ENCODE data around the gene IZUMO1.
"Not testable (repeated sequence)": the region's sequence is repeated elsewhere in the genome, so short reads cannot be mapped to it uniquely, and the experiment has no call there.

Gene IZUMO1

DNA sequence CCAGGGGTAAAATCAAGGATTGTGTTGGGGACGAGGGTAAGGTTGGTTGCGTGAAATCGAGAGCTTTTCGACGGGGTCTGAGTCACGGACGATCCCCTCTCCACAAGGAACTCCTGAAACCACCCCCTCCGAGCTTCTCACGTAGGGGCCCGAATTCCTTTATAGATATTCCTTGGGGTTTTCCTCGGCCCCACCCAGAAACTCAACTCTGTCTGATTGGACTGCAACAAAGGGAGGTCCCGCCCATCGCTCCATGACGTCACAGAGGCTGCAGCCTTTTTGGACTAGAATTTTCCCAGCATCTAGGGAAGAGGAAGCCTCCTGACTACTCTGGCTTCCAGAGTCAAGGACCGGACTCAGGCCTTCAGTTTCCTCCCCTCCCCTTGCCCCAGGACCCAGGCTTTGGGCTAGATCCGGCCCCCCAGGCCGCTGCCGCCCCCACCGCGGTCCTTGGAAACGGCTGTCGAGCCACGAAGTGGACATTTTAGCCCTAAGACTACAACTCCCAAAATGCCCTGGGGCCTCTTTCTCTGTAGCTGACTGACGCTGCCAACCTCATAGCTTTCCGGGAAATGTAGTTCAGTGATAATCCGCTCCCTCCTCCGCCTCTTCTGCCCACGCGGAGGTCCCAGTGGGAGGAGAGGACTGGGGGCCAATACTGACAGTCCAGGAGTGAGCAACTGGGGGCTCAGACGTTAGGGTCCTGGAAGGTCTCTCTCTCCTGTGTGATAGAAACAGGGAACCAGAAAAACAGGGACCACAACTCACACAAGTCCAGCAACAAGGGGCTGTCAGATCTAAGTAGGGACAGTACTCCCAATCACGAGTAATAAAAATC is at the start of gene IZUMO1:
Gene IZUMO1, minus strand, starts transcription at position 172 of the 838 bp plus-strand sequence. CDS start 1,050 bp downstream, outside the sequence.
- peak; percentile 21 to 32 for DNase-seq (ENCODE audit: low read depth in 2 of 2)

DNA sequence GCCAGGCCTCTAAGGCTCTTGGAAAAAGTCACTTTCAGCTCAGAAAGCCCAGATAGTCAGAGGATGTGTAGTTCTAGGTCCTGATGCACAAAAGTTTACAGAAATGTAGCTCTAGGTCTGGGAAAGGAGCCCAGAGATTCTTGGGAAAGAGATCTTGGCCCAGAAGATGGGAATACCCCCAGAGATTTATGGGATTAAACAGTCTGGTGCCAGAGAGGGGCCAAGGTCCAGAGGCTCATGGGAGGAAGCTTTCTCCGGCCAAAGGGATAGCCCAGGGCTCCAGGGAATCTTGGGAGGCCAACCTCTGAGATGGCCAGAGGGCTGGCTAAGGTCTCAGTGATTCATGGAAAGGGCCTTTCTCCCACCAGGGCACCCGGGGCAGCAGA is 49.0 kb upstream of the IZUMO1 start:
- DNase-seq (ENCODE audit: low read depth in 2 of 2): no peak

DNA sequence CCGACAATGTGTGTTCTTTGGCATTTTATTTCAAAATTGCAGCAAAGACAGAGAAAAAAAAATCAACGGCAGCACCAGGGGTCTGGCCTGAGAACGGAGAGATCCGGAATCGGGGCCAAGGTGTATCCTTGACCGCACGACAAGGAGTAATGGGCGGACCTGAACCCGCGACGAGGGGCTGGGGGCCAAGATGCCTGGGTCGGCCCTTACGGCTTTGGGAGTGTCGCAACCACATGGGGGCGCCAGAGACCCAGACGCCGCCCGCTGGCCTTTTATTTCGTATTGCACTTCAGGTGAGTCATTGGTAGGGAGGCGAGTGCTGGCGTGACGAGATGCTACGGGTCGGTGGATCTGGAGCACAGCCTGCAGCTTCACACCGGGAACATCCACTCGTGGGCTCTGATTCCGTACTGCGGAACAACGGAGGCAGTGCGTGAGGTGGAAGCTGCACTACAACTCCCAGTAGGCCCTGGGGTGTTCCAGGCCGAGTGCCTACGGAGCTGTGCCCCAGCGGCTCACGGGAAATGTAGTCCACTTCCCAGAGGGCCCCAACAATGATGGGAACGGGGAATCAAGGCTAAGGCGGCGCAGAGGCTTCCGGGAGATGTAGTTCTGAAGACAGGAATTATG is 48.5 kb upstream of the IZUMO1 start:
- DNase-seq (ENCODE audit: low read depth in 2 of 2): peak; percentile 70

DNA sequence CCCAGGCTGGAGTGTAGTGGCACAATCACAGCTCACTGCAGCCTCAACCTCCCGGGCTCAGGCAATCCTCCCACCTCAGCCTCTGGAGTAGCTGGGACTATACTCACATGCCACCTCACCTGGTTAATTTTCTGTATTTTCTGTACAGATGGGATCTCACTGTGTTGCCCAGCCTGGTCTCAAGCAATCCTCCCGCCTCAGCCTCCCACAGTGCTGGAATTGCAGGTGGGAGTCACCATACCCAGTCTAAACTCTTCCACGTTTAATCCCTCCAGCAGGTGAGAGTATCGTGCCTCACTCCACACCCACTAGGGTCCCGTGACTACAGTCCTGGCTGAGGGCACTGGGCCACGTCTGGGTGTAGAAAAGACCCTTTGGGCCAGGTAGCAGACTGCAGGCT is 47.6 kb upstream of the IZUMO1 start:
- no peak for DNase-seq (ENCODE audit: low read depth in 2 of 2)

DNA sequence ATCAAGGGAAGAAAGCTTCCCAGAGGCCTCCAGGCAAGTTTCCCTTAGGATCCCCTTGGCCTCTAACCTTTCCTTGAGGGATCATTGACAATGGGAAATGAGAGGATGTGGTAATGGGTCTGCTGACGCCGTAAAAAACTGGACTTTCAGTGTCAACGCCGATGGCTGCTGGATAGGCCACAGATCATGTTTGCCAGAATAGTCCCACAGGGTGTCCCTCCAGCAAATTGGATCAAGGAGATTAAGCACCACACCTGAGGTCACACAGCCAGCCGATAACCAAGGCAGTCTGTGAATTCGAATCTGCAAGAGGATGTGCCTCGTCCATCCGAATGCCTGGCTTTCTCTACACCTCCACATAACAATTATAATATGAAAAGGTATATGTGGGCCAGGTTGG is 46.6 kb upstream of the IZUMO1 start:
- no peak for DNase-seq (ENCODE audit: low read depth in 2 of 2)

DNA sequence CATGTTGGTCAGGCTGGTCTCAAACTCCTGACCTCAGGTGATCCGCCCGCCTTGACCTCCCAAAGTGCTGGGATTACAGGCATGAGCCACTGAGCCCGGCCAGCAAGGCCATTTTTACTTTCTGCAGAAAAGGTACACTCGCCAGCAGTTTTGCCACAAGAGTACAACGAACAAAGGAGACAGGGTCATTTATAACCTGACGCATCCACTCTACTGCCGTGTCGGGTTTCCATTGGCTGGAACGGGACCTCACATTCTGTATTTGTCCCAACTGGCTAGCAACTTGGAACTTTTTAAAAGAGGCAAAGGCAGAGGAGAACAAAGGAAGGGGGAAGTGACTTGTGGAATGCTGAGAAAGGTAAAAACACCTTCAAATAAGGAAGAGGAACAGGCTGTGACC is 40.6 kb upstream of the IZUMO1 start:
- not testable (repeated sequence) for DNase-seq (ENCODE audit: low read depth in 2 of 2)

DNA sequence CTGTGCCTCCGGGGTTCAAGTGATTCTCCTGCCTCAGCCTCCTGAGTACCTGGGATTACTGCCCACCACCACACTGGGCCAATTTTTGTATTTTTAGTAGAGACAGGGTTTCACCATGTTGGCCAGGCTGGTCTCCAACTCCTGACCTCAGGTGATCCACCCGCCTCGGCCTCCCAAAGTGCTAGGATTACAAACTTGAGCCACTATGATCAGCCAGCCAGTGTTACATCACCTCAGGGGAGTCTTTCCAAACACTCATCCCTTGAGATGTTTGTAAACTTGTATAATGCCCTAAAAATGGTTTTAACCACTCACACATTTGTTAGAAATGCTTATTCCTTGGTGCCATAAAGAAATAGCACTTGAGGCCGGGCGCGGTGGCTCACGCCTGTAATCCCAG is 39.7 kb upstream of the IZUMO1 start:
- DNase-seq (ENCODE audit: low read depth in 2 of 2): not testable (repeated sequence)

DNA sequence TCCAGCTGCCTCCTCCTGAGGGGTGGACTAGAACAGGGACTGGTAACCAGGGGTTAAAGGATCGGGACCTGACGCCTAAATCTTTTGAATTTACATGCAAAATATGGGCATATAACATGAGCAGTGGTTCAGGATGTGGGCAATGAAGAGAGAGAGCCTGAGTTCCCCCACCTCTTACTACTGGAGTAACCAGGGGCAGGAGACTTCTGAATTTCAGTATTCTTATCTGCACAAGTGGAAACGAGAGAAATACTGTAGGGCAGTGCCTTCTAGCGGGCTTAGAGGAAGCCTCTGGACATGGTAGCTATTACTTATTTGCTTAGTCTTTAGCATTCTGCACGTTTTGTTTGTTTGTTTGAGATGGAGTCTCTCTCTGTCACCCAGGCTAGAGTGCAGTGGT is 37.8 kb upstream of the IZUMO1 start:
- DNase-seq (ENCODE audit: low read depth in 2 of 2): no peak

DNA sequence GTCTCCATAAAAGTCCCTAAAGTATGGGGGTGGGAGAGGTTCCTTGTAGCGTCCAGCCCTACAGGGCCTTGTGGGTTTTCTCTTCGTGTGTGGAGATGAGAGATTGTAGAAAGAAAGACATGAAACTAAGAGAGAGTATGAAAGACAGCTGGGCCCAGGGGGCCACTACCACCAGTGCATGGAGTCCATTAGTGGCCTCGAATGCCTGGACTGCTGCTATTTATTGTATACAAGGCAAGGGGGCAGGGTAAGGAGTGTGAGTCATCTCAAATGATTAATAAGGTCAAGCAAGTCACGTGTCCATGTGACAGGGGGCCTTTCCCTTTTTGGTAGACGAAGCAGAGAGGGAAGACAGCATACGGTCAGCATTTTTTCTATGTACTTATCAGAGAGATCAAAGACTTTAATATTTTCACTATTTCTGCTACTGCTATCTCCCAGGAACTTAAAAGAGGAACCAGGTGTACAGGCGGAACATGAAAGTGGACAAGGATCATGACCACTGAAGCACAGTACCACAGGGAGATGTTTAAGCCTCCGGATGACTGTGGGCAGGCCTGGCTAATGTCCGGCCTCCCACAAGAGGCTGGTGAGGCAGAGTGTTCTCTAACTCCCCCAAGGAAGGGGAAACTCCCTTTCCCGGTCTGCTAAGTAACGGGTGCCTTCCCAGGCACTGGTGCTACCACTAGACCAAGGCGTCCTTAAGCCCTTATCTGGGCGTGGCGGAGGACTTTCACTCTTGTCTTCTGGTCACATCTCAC is 34.1 kb upstream of the IZUMO1 start:
- DNase-seq (ENCODE audit: low read depth in 2 of 2): no peak

DNA sequence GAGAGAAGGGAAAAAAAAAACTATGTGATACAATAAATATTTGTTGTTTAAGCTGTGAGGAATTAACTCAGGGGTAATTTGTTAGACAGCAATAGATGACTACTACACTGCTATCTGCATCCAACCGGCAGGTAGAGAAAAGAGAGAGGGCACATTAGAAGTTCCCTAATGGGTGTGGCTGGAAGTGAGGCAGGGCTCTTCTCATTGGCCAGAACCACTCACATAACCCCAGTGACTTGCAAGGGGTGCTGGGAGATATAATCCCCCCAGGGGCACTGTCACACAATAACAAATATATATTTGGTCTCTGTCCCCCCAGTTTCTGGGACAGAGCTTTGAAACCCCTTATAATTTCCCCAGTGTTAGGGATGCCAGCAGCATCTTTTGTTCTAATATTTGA is 32.9 kb upstream of the IZUMO1 start:
- no peak for DNase-seq (ENCODE audit: low read depth in 2 of 2)

DNA sequence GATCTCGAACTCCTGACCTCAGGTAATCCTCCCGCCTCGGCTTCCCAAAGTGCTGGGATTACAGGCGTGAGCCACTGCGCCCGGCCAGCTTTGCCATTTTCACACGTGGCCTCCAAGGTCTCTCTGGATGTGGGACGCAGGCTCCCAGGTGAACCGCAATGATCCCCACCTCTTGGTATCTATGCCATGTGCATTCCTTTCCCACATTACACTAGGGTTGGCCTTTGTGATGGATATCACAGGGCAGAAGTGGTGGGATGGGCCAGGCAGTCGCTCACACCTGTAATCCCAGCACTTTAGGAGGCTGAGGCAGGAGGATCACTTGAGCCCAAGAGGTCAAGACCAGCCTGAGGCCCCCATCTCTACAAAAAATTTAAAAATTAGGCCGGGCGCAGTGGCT is 31.0 kb upstream of the IZUMO1 start:
- no peak for DNase-seq (ENCODE audit: low read depth in 2 of 2)

DNA sequence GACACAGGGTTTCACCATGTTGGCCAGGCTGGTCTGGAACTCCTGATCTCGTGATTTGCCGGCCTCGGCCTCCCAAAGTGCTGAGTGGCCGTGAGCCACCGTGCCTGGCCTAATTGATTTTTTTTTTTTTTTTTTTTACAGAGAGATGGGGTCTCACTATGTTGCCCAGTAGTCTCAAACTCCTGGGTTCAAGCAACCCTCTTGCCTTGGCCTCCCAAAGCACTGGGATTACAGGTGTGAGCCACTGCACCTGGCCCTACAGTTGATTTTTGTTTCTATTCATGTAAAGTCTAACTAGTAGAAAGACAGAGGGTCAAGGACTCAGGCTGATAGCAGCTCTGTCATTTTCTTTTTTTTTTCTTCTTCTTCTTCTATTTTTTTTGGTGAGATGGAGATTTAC is 30.4 kb upstream of the IZUMO1 start:
- DNase-seq (ENCODE audit: low read depth in 2 of 2): no peak

DNA sequence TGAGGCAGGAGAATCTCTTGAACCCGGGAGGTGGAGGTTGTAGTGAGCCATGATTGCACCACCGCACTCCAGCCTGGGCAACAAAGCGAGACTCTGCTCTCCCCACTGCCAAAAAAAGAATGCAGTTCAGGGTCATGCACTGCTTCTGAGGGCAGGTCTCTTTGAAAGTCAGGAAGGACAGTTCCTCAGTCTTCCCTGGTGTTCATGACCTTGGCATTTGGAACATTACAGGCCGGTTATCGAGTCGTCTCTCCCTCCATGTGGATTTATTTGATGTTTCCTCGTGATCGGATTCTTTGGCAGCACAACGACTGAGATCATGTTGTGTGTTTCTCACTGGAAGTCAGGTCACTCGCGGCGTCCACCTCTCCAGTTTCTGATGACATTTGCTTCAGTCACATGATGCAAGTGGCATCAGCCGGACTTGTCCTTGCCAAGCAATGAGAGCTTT is 25.8 kb upstream of the IZUMO1 start:
- DNase-seq (ENCODE audit: low read depth in 2 of 2): no peak

DNA sequence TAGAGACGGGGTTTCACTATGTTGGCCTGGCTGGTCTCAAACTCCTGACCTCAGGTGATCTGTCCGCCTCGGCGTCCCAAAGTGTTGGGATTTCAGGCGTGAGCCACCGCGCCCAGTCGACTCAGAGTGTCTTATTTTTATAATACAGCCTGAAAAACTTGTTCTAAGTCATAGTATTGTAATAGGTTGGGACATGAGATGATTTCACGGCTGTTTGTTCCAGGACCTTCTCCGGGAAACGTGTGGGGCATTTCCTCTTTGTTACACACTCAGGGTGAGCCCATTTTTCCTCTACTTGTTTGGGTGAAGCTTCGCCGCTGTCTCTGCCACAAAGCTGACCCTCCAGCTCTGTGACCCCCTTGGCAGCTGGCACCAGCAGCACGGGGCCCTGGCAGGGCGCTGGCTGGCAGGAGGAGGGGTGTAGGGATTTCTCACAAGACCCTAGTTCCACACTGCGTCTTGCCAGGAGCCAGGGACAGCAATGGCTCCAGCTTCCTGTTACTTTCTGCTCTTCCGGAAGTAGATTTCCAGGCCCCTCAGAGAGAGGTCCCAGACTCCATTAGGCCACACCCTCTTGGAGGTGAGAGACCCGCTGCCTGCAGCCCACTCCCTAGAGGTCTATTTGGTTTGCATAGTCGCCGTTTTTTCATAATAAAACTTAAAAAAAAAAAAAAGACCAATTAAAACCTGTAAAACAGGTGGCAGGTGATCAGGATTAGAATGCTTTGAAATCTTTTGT is 24.2 kb upstream of the IZUMO1 start:
- no peak for DNase-seq (ENCODE audit: low read depth in 2 of 2)

DNA sequence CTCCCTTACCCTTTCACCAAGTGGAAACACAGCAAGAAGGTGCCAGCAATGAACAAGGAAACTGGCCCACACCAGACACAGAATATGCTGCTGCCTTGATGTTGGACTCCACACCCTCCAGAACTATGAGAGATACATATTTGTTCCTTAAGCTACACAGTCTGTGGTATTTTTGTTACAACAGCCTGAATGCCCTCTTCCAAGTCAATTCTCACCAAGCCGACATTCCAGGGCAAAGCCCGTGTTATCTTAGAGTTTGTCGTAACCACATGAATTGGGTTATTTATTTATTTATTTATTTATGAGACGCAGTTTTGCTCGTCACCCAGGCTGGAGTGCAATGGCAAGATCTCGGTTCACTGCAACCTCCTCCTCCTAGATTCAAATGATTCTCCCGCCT is 23.6 kb upstream of the IZUMO1 start:
- no peak for DNase-seq (ENCODE audit: low read depth in 2 of 2)

DNA sequence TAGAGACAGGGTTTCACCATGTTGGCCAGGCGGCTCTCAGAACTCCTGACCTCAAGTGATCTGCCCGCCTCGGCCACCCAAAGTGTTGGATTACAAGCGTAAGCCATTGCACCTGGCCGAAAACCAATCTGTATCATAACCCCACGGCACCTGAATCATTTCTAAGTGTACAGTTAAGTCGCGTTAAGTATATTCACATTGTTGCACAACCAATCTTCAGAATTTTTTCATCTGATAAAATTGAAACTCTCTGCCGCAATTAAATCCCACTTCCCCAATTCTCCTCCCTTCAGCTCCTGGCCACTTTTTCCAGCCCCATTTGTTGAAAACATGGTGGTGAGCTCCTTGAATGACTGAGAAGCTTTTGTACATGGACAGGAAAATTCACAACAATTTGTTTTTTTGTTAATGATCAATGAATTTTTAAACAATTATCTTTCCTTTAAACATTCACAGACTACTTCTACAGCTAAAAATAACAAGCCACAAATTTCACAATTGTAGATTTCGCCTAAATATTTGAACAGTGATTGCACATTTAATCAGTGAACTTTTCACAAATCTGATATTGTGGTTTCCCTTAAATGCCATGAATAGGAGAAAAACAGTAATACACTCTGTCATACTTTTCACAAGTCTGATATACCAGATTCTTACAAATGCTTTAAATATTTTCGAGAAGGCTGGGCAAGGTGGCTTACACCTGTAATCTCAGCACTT is 22.4 kb upstream of the IZUMO1 start:
- DNase-seq (ENCODE audit: low read depth in 2 of 2): no peak

DNA sequence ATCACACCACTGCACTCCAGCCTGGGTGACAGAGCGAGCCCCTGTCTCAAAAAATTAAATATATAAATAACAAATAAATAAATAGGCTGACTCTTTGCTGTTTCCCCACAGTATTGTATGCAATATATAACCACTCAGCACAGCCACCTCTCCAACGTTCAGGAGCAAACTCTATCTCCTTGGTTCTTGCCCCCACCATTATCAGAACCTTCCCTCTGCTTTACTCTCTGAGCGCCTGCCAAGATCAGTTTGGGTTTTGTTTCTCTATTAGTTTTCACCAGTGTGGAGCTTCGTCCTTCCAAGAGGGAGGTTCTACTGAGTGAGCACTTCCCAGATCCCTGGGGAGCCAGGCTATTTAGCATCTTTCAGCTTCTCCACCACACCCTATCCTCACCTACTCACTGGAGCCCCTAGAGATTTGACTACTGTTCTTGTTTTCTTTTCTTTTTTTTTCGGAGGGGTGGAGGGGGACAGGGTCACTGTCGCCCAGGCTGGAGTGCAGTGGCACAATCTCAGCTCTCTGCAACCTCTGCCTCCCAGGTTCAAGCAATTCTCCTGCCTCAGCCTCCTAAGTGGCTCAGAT is 21.6 kb upstream of the IZUMO1 start:
- not testable (repeated sequence) for DNase-seq (ENCODE audit: low read depth in 2 of 2)

DNA sequence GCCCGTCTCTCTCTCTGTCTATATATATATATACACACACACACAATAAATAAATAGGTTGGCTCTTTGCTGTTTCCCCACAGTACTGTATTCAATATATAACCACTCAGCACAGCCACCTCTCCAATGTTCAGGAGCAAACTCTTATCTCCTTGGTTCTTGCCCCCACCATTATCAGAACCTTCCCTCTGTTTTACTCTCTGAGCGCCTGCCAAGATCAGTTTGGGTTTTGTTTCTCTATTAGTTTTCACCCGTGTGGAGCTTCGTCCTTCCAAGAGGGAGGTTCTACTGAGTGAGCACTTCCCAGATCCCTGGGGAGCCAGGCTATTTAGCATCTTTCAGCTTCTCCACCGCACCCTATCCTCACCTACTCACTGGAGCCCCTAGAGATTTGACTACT is 19.1 kb upstream of the IZUMO1 start:
- not testable (repeated sequence) for DNase-seq (ENCODE audit: low read depth in 2 of 2)

DNA sequence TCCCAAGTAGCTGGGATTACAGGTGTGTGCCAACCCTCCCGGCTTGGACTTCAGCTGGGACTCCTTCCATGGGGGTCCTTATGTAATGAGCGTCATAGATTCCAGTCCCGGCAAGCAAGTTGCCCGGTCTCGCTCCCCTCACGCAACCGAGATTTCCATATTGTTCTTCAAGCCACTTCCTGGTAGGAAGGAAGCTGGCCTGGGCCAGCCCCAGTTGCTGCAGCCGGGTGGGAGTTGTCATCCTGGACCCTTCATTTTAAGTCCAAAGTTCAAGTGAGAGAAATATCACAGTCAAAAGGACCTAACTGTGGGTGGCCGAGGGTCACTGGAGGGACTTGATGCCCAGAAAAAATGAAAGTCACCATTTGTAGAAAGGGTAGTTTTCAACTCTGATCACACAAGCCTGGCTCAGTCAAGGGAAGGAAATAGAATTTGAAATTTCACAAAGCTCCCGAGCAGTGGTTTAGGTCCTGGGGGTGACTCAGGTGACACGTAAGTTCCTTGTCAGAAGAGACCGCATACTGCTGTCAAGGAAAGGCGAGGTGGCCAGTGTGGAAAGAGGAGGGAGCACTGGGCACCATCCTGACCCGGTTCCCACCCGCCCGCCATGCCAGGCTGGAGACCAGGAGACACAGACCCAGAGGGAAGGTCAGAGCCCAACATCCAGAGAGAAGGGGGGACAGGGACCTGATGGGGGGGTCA is 13.9 kb upstream of the IZUMO1 start:
- DNase-seq (ENCODE audit: low read depth in 2 of 2): no peak

DNA sequence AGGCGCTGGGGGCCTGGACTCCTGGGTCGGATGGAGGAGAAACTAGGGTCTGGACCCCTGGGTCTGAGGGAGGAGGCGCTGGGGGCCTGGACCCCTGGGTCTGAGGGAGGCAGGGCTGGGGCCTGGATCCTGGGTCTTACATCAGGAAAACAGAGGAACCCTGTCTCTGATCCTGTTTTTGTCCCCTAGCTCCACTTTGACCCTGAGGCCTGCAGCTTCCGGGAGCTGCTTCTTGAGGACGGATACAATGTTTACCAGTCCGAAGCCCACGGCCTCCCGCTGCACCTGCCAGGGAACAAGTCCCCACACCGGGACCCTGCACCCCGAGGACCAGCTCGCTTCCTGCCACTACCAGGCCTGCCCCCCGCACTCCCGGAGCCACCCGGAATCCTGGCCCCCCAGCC is 11.0 kb upstream of the IZUMO1 start:
- DNase-seq (ENCODE audit: low read depth in 2 of 2): no peak

Measured in activated CD4-positive, alpha-beta T cell treated with anti-CD3 and anti-CD28 coated beads for 24 hours (primary cell).